BJ (cell line): ENCODE data around the gene DIP2C. TPM values are rescaled to one million over a fixed set of nuclear protein-coding genes. Genes with fewer than 3 reads are reported as not detected.

Experiments used
- CTCF ChIA-PET: fragments of 350-600 bp; formaldehyde crosslinking; extraction: SDS; loops from one replicate; lab custom pipeline; 2021; ENCODE audit warnings: antibody characterized with exemption, inconsistent platforms; lab: Yijun Ruan, JAX
- POLR2A ChIA-PET: fragments of 300-600 bp; sonication (Branson Sonifier 250); formaldehyde crosslinking; extraction: SDS; loops from one replicate; lab custom pipeline; 2021; ENCODE audit warnings: antibody characterized with exemption; lab: Charles Lee
- DNase-seq: peaks from one replicate; pipeline ENCODE4 v3.0.0-alpha.2; 2011; ENCODE audit warnings: low read depth
- H3K27me3 ChIP-seq: 2 replicates; pipeline ENCODE4 v1.6.0; 2011; ENCODE audit warnings: low read length; ENCODE audit not compliant: control insufficient read depth, insufficient read depth
- H3K36me3 ChIP-seq: 2 replicates; pipeline ENCODE4 v1.5.1; 2011; ENCODE audit warnings: low read length; ENCODE audit not compliant: control insufficient read depth, insufficient read depth
- H3K4me3 ChIP-seq: 2 replicates; pipeline ENCODE4 v1.5.1; 2011; ENCODE audit warnings: low read depth, mild to moderate bottlenecking, control low read depth, low read length
- polyA plus RNA-seq: library from polyadenylated mRNA; depleted of rRNA; stranded (reverse); fragments of >200 nt; gene quantifications from 2 replicates; pipeline ENCODE4 v1.2.3, GENCODE V29; 2011
- TF ChIP-seq, protein P1 (sequence below): IDR thresholded peaks from 2 replicates; pipeline ENCODE4 v1.5.1; 2011; ENCODE audit warnings: low read depth, mild to moderate bottlenecking, control low read depth, inconsistent platforms, low read length, moderate library complexity; ENCODE audit not compliant: insufficient read depth

DIP2C gene
- polyA plus RNA-seq, 1 experiment, result 9.3 TPM

DNA sequence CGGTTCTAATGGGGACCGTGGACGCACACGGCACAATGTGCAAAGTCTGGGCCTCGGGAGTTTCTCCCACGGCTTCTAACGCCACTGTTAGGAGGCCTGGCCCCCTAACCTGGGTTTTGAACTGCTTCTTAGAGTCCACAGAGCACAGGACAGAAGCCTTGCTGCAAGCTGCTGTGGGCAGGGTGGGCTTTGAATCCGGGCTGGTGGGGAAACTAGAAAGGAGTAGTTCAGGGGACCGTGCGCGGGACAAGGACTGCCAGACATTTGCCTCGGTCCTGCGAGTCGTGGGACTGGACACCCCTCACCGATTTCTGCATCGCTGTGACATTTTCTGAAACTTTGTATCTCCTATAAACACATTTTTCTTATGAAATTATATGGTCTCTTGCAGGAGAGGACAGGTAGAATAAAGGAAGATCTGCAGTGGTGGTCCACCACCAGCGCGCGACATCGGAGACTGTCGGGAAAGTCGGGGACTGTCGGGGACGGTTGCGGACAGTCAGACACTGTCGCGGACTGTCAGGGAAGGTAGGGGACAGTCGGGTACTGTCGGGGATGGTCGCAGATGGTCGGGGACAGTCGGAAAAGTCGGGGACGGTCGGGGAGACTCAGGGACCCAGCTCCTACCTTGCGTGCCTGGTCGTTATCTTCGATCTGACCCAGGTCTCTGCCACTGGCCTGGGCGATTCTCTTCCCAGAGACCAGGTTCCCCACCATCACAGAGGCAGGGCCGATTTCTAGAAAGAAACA is 332.1 kb downstream of the DIP2C start:
- Histone ChIP-seq H3K4me3 (no peak overlapping the region), H3K27me3 (no peaks in the 10 kb centered on the region), H3K36me3 (peaks cover 33% of the 10 kb centered on the region)
- POLR2A ChIA-PET, result no interaction called here
- TF ChIP-seq, protein P1, sequence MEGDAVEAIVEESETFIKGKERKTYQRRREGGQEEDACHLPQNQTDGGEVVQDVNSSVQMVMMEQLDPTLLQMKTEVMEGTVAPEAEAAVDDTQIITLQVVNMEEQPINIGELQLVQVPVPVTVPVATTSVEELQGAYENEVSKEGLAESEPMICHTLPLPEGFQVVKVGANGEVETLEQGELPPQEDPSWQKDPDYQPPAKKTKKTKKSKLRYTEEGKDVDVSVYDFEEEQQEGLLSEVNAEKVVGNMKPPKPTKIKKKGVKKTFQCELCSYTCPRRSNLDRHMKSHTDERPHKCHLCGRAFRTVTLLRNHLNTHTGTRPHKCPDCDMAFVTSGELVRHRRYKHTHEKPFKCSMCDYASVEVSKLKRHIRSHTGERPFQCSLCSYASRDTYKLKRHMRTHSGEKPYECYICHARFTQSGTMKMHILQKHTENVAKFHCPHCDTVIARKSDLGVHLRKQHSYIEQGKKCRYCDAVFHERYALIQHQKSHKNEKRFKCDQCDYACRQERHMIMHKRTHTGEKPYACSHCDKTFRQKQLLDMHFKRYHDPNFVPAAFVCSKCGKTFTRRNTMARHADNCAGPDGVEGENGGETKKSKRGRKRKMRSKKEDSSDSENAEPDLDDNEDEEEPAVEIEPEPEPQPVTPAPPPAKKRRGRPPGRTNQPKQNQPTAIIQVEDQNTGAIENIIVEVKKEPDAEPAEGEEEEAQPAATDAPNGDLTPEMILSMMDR, result no peak
- CTCF ChIA-PET, result interaction anchor here (0.8 to 1.0 kb wide), 2 partner anchors 13 kb away, joined by 3 read pairs; no protein-coding TSS in a partner anchor
- no peak for DNase-seq

DNA sequence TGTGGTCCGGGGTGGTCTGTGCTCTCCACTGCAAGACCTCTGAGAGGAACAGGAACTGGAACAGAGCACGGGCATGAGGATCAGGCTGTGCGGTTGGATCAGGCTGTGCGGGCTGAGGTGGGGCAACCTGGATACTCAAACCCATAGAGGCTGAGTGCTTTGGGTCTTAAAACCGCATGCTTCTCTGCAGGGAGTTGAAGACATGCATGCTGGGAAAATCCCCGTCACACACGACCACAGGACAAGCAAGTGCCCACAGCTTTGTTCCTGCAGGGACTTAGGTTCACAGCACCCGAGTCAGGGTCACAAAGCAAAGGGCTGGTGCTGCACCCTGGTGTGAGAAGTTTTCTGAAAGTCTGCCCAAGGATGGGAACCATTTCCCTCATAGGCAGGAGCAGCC is 333.0 kb downstream of the DIP2C start:
- Histone ChIP-seq H3K36me3 (peaks cover 31% of the 10 kb centered on the region), H3K4me3 (no peak overlapping the region), H3K27me3 (no peaks in the 10 kb centered on the region)
- DNase-seq, result no peak
- ChIA-PET CTCF (interaction anchor here (0.8 kb wide), 1 partner anchor 13 kb away, joined by 3 read pairs; no protein-coding TSS in a partner anchor), POLR2A (no interaction called here)
- TF ChIP-seq, protein P1, result no peak

DNA sequence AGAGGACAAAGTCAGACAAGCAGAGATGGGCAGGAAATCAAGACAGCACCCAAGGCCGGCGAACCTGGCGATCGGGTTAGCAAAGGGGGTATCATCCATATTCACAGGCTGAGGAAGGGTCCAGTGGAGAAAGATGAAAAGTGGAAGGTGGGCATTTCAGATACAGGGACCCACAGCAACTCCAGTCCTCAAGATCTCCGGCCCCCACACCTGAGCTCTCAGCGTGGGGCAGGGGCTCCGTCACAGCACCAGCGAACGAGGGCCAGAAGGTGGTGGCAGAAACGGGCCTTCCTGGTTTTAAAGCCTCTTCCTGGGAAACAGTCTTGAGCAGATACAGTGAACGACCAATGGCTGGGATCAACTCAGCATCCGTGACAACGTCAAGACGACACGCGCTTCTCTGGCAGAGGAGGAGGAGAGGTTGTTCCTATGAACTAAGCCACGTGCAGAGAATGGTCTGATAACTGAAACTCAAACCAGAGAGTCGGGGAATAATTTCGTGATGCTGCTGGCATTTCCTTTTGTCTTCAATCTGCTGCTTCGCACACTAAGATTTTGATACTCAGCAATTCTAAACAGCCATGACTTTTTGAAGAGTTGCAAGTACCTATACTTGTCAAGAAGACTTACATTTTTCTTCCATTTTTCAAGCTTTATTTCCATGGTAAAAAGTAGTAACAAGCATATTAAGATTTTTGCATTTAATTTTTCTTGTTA is 334.4 kb downstream of the DIP2C start:
- no peak overlapping the region for H3K4me3 ChIP-seq
- no peak for DNase-seq
- POLR2A ChIA-PET, result no interaction called here
- no peaks in the 10 kb centered on the region for H3K27me3 ChIP-seq
- CTCF ChIA-PET, result no interaction called here
- H3K36me3 ChIP-seq, result peaks cover 33% of the 10 kb centered on the region
- TF ChIP-seq, protein P1, result no peak

DNA sequence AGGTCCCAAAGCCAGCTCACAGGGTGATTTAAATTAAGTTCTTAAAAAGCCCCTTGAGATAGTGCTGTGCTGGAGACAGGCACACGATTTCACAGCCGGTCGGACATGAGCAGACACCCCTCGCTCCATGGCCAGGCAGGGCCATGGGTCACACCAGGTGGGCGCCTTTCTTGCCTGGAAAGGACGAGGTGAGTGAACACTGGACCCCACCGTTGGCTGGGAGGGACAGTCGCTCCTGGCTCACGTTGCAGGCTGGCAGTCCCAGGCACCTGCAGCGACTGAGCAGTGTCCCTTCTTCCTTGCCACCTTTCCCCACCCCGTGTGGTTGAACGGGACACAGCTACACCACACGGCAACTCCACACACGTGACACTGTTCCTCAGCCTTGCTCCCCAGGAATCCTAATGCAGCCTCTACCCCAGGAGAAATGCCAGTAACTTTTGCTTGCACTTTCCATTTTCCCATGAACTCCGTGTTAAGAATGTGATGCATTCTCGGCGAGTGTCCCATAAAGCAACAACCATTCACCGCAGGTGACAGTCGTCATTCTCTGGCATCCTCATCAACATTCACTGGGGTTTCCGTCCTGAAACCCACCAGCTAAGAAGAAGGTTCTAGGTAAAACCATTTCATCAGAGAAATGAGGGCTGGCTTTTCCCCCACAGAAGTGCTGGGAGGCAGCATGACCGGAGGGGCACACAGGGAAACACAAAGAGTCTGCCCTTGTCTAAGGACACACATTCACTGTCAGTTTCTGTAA is 336.8 kb downstream of the DIP2C start:
- CTCF ChIA-PET, result no interaction called here
- Histone ChIP-seq H3K36me3 (peaks cover 34% of the 10 kb centered on the region), H3K27me3 (no peaks in the 10 kb centered on the region), H3K4me3 (no peak overlapping the region)
- TF ChIP-seq, protein P1, result no peak
- no peak for DNase-seq
- POLR2A ChIA-PET, result no interaction called here
